ENCODE results near the gene MYO5C. TPM values are rescaled to one million over a fixed set of nuclear protein-coding genes. Genes with fewer than 3 reads are reported as not detected.

Gene MYO5C
- total and polyA plus RNA-seq, 10 of the 15 experiments (the other 5 are each of a cell fraction or from before 2014, with no cell fraction given): 0.29 to 1.3 (median 0.75) TPM

- TF ChIP-seq ELK1 (IDR thresholded peaks at IDR 0.05; ENCODE audit: low read depth, low read length) (peak; percentile 80), SUPT20H (IDR thresholded peaks at IDR 0.05; ENCODE audit: borderline replicate concordance, control insufficient read depth, low read depth, low read length) (no peak), ATF7 (IDR thresholded peaks at IDR 0.05; ENCODE audit: low read depth) (no peak), SMC3 (IDR thresholded peaks at IDR 0.05; ENCODE audit: borderline replicate concordance, low read length) (no peak), ZNF217 (IDR thresholded peaks at IDR 0.05) (no peak), LARP7 (IDR thresholded peaks at IDR 0.05) (no peak), ZNF384 (IDR thresholded peaks at IDR 0.05; ENCODE audit: borderline replicate concordance, low read depth, low read length) (no peak), SRF (IDR thresholded peaks at IDR 0.05; ENCODE audit: low read depth in 2 of 2, low read length in 2 of 2) (peak; percentile 31 to 83; a peak in 2 of 4 replicates), BHLHE40 (IDR thresholded peaks at IDR 0.05; ENCODE audit: borderline replicate concordance in 1 of 2, low read depth in 2 of 2, low read length in 1 of 2) (no peak), CHD1 (IDR thresholded peaks at IDR 0.05; ENCODE audit: low read depth, low read length) (no peak), HDAC6 (IDR thresholded peaks at IDR 0.05; ENCODE audit: unreplicated experiment) (no peak), POU2F2 (IDR thresholded peaks at IDR 0.05; ENCODE audit: borderline replicate concordance, low read depth, low read length) (no peak), NFYB (IDR thresholded peaks at IDR 0.05; ENCODE audit: insufficient read depth, low read depth, low read length) (no peak), SPI1 (IDR thresholded peaks at IDR 0.05; ENCODE audit: borderline replicate concordance, insufficient read depth, low read depth, low read length) (peak; percentile 71), RB1 (IDR thresholded peaks at IDR 0.05; ENCODE audit: borderline replicate concordance) (no peak), IKZF2 (IDR thresholded peaks at IDR 0.05) (peak in 1 of 2 experiments; percentile 40; a peak in 2 of 4 replicates), DPF2 (IDR thresholded peaks at IDR 0.05) (peak; percentile 40; the same call in 1 of the 2 replicates), ASH2L (IDR thresholded peaks at IDR 0.05; ENCODE audit: borderline replicate concordance, low read depth) (no peak), RAD51 (IDR thresholded peaks at IDR 0.05) (no peak)
Observed at GRCh38 chr15:52233405-52233804, 62.2 kb downstream of the MYO5C start (continued).

All from GM12878 (cell line).